COLO668 (cell line): Measurements from ENCODE around the gene ALDH6A1.
A peak's percentile ranks its signal among the peaks of the same experiment; 100 is the strongest.
"Not testable (repeated sequence)": the region's sequence is repeated elsewhere in the genome, so short reads cannot be mapped to it uniquely, and the experiment has no call there.

ENCODE experiments used
- DNase-seq: peaks from one replicate; lab custom pipeline; 2025; ENCODE audit not compliant: unreplicated experiment; lab: John Stamatoyannopoulos, UW

Gene ALDH6A1

GRCh38 chr14:74084277-74085046 is at the start of gene ALDH6A1, which contains the start of gene LIN52:
ALDH6A1 (minus strand) TSS chr14:74084453; CDS start chr14:74084394, 59 bp downstream.
LIN52 (plus strand) TSS chr14:74084956; CDS start chr14:74084975, 19 bp downstream.
- peak; percentile 98 for DNase-seq

- no peak for DNase-seq
Observed at GRCh38 chr14:74127634-74128033, 43.4 kb upstream of the ALDH6A1 start.

DNA sequence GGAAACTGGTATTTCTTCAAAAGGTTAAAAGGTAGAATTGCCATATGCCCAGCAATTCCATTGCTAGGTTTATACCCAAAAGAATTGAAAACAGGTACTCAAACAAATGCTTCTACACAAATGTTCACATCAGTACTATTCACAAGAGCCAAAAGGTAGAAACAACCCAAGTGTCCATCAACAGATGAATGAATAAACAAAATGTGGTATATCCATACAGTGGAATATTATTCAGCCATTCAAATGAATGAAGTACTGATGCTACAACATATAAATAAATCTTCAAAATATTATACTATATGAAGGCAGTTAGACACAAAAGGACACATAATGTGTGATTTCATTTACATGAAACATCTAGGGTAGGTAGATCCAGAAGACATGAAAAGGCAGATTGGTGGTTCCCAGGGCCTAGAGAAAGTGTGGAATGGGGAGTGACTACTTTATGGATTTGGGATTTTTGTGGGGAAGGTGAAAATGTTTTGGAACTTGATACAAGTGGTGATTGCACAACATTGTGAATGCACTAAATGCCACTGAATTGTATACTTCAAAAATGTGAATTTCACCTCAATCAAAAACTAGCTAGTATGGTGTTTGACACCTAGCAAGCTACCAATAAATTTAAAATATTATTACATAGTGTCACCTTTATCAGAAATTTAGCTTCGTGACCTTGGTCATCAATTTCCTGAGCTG is 42.2 kb upstream of the ALDH6A1 start:
- no peak for DNase-seq

GRCh38 chr14:74125487-74125886 is 41.2 kb upstream of the ALDH6A1 start:
- DNase-seq, result not testable (repeated sequence)

- not testable (repeated sequence) for DNase-seq
Observed at GRCh38 chr14:74111395-74112216, 27.4 kb upstream of the ALDH6A1 start.

GRCh38 chr14:74109369-74109768 is 25.1 kb upstream of the ALDH6A1 start:
- no peak for DNase-seq

GRCh38 chr14:74105381-74105780 is 21.1 kb upstream of the ALDH6A1 start:
- DNase-seq, result no peak

- peak; percentile 8 for DNase-seq
Observed at GRCh38 chr14:74089251-74090020, 5.2 kb upstream of the ALDH6A1 start.

DNA sequence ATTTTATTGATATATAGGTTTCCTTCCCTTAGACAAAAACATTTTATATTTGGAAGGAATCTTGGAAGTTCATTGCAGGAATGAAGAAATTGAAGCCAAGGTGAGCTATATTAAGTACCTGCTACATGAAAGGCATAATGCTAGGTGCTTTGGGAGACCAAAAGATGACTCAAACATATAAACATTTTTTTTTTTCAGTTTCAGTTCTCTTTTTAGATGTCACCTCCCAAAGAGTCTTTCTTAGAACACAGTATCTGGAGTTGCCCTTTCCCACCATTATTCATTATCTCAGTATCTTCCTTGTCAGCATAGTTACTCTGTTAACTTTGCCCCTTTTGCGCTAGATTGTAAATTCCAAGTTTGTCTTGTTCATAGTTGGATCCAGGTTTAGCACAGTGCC is 1.6 kb upstream of the ALDH6A1 start:
- no peak for DNase-seq

DNA sequence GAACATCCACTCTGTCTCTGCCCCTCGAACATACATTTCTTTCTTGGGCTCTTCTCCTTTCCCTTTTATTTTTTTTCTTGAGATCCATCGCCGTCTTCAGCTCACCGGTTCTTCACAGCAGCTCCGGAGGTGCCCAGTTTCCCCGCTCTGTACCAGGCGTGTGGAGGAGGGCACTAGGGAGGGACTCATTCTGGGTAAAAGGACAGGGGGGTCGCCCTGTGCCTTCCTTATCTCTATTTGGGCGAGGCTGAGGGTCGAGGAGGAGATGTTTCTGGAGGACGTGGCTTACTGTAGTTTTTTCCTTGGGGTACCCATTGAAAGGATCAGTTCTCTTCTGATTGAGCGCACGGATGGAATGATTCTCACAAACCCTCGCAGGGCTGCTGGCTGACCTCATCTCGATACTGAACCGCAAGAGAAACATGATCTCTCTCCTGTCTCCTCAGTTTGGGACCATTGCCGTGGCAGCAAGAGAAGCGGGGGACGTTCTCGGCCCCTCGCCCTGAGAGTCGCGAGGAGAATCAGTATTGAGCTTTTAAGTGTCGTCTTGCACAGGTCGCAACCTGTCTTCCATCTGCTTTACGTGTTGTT is 889 bp upstream of the ALDH6A1 start:
- DNase-seq, result peak; percentile 49

DNA sequence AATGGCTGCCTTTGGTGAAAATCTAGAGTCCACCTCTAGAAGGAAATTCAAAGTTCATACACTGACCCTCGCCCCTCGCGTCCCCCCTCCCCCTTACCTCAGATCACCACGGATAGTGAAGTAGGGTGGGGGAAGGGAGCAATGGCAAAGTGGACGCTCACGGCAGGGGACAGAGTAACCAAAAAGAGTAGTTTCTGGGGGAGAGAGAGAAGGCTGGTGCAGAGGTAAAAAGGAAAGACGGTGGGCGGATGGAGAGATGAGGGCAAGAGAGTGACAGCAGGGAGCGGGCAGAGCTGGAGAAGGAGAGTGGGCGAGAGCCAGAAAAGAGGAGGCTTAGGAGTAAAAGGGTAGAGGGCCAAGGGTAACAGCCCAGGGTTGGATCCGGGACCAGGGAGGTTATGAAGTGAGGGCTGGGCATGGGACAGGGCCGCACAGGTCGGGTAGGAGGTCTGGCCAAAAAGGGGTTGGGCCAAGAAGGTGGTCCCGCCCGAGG is 423 bp downstream of the ALDH6A1 start:
- no peak for DNase-seq

DNA sequence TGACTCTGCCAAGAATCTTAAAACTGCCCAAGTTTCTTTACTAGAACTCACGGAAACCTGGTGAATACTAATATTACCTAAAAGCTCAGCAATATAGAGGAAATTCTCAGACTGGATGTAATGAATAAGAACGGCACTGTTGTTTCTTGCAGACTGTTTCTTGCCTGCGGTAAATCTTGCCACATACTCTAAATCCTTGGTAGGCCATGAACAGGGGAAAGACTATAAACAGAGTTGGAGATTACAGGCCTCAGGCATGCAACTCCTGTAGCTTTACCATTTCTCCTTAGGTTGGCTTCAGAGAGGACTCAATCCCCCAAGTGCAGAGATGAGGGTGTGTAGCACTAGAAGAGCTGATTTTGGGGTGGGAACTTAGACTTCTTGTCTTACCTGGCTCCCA is 1.1 kb downstream of the ALDH6A1 start:
- no peak for DNase-seq

GRCh38 chr14:74081491-74081890 is 2.8 kb downstream of the ALDH6A1 start:
- no peak for DNase-seq

GRCh38 chr14:74080820-74081460 is 3.3 kb downstream of the ALDH6A1 start:
- DNase-seq, result no peak

GRCh38 chr14:74077401-74077800 is 6.9 kb downstream of the ALDH6A1 start:
- DNase-seq, result no peak

DNA sequence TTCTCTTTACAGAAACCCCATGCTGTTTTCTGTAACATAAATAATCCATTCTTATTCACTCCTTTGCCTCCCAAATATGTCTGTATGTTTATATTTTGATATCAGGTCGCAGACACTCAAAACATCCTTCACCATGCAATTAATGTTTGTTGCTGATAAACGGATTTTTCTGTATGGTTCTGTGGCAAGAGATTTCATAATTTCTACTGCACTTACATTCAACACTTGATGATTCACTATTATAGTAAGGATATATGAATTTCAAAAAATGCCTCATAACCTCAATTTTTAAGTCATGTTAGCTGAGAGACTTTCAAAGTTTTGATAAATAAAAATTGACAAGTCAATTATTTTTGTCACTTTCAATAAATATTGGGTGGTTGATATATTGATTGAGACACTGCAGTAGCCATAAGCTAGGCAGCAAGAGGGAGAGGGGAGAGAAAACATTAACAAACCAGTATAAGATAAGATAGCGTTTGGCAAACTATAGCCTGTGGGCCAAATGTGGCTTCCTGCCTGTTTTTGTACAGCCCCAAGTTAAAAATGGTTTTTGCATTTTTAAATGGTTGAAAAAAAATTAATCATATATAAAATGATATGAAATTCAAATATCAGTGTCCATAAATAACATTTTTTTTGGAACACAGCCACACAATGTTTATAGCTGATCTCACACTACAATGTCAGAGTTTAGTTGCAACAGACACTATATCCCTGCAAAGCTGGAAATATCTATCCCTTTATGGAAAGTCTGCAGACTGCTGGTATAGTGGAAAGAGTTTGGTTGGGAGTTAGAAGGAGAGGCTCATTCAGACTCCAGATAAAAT is 18.3 kb downstream of the ALDH6A1 start:
- no peak for DNase-seq

GRCh38 chr14:74064883-74065282 is 19.4 kb downstream of the ALDH6A1 start:
- no peak for DNase-seq

DNA sequence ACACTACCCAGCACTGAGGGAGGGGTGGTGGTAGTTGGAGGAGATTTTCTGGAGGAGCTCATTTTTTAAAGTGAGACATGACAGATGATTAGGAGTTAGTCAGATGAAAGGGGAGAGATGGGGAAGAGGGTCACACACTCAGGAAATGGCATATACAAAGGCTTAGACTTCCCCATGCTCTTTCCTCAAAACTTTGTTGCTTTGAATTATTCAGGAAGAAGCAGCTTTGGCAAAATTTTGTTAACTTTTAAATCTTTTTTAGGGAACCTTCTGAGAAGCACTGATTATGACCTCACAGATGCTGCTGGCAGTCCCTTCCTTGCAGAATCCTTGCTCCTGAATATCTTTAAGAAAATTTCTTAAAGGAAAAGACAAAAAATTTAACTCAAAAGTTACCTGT is 19.8 kb downstream of the ALDH6A1 start:
- no peak for DNase-seq

DNA sequence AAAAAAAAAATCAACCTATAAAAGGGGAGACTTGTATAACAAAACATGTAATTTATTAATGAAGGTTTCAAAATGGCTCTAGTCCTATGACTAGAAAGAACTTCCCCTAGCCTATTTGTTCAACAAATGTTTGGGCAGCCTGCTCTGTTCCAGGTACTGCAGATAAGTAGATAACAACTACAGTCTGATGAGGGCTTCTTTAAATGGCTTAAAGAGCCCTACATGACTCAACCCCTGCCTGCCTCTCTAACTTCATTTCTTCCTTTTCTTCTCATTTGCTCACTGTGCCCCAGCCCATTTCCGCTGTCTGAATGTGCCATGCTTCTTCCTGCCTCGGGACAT is 21.5 kb downstream of the ALDH6A1 start:
- no peak for DNase-seq
